OCI-LY3 (cell line): ENCODE results near the gene FBRSL1.

Source experiments
- H2AFZ ChIP-seq: fragments of 200-600, 300-600 bp; shearing (Covaris generic); 2 replicates; pipeline ENCODE4 v1.6.0; 2014; ENCODE audit warnings: antibody characterized with exemption, low read depth, low read length
- H3K27ac ChIP-seq: fragments of 200-600, 300-600 bp; sonication (generic); 2 replicates; pipeline ENCODE4 v1.5.1; 2014; ENCODE audit warnings: mild to moderate bottlenecking, low read length, moderate library complexity, mixed read lengths
- H3K27me3 ChIP-seq: fragments of 200-600, 300-600 bp; sonication (generic); 2 replicates; pipeline ENCODE4 v1.6.1; 2014; ENCODE audit warnings: low read depth, low read length, mixed read lengths
- H3K36me3 ChIP-seq: fragments of 200-600, 300-600 bp; sonication (generic); replicated peaks from 2 replicates; pipeline ENCODE3; 2014; ENCODE audit warnings: low read depth, low read length, mixed read lengths
- H3K4me1 ChIP-seq: fragments of 300-600, 200-600 bp; sonication (generic); 2 replicates; pipeline ENCODE4 v1.6.1; 2014; ENCODE audit warnings: low read length, mixed read lengths
- H3K4me2 ChIP-seq: fragments of 200-600, 300-600 bp; sonication (generic); 2 replicates; pipeline ENCODE4 v1.6.1; 2014; ENCODE audit warnings: low read length, mixed read lengths
- H3K4me3 ChIP-seq: fragments of 300-600, 200-600 bp; sonication (generic); 2 replicates; pipeline ENCODE4 v1.5.1; 2014; ENCODE audit warnings: antibody characterized with exemption, mild to moderate bottlenecking, low read length, moderate library complexity
- H3K79me2 ChIP-seq: fragments of 300-600, 200-600 bp; shearing (Covaris generic); 2 replicates; pipeline ENCODE4 v1.6.1; 2014; ENCODE audit warnings: mild to moderate bottlenecking, low read length, mixed read lengths
- H3K9ac ChIP-seq: fragments of 300-600, 200-600 bp; shearing (Covaris generic); 2 replicates; pipeline ENCODE4 v1.6.0; 2014; ENCODE audit warnings: mild to moderate bottlenecking, low read length, moderate library complexity
- H3K9me3 ChIP-seq: fragments of 200-600, 300-600 bp; shearing (Covaris generic); 2 replicates; pipeline ENCODE4 v1.6.1; 2014; ENCODE audit warnings: low read length, mixed read lengths; ENCODE audit not compliant: insufficient read depth
- H4K20me1 ChIP-seq: fragments of 200-600, 300-600 bp; sonication (generic); 2 replicates; pipeline ENCODE4 v1.6.1; 2016; ENCODE audit warnings: low read length, mixed read lengths; ENCODE audit not compliant: insufficient read depth
- CTCF ChIP-seq: fragments of 200-600, 300-600 bp; sonication (generic); IDR thresholded peaks from 2 replicates; pipeline ENCODE4 v1.5.1; 2014; ENCODE audit warnings: antibody characterized with exemption, low read length, low read depth
- EZH2phosphoT487 ChIP-seq: fragments of 200-600 bp; shearing (Covaris generic); IDR thresholded peaks from 2 replicates; pipeline ENCODE4 v1.6.1; 2018; ENCODE audit warnings: antibody characterized with exemption, mixed run types, low read depth

The FBRSL1 gene

GRCh38 chr12:132555686-132556085, 65.7 kb downstream of the FBRSL1 start:
- Histone ChIP-seq H3K4me3 (no peak overlapping the region), H3K36me3 (no peaks in the 10 kb centered on the region), H3K9me3 (no peaks in the 10 kb centered on the region), H3K27me3 (no peaks in the 10 kb centered on the region), H3K4me2 (no peak overlapping the region), H3K4me1 (peaks cover 6% of the 10 kb centered on the region), H2AFZ (no peak overlapping the region), H4K20me1 (no peaks in the 10 kb centered on the region), H3K9ac (no peak overlapping the region), H3K27ac (no peak overlapping the region), H3K79me2 (peaks cover 8% of the 10 kb centered on the region)
- TF ChIP-seq CTCF (no peak), EZH2phosphoT487 (no peak)

DNA sequence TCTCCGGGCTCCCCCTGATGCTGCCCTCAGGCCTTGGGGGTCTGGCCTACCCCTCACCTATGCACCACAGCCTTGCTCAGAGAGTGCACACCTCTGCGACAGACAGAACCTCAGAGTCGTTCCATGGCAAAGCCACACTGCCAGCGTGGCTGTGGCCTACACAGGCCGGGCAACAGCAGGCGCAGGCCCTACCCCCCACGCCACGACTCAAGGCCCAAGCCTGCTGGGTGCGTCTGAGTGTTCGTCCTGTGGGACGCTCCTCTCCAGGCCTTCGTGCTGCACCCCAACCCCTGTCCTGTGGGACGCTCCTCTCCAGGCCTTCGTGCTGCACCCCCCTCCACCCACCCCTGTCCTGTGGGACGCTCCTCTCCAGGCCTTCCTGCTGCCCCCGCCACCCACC, 66.3 kb downstream of the FBRSL1 start:
- no peak for TF ChIP-seq EZH2phosphoT487
- no peak for TF ChIP-seq CTCF
- peaks cover 6% of the 10 kb centered on the region for H3K4me1 ChIP-seq
- H3K27me3 ChIP-seq = no peaks in the 10 kb centered on the region
- H3K27ac ChIP-seq = no peak overlapping the region
- H4K20me1 ChIP-seq = peaks cover under 1% of the 10 kb centered on the region; the same call in 1 of the 2 replicates
- H2AFZ ChIP-seq = no peak overlapping the region
- H3K4me3 ChIP-seq = no peak overlapping the region
- H3K79me2 ChIP-seq = peaks cover 13% of the 10 kb centered on the region
- no peak overlapping the region for H3K9ac ChIP-seq
- H3K9me3 ChIP-seq = no peaks in the 10 kb centered on the region
- H3K36me3 ChIP-seq = no peaks in the 10 kb centered on the region
- H3K4me2 ChIP-seq = no peak overlapping the region

DNA sequence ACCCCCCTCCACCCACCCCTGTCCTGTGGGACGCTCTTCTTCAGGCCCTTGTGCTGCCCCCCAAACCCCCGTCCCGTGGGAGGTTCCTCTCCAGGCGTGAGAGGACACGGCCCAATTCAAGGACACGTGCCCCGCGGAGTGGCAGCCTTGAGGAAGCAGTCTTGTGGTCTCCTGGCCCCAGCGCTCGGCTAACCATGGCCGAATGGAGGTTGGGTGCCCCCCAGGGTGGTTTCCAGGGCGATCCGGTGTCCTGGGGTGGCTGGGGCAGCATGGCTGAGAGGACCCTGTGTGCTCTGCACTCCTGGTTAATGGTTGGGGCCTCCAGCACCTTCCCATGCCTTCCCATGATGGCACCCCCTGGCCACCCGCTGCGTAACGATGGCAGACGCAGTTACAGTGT, 66.8 kb downstream of the FBRSL1 start:
- H3K27ac ChIP-seq = no peak overlapping the region
- TF ChIP-seq CTCF (no peak), EZH2phosphoT487 (no peak)
- no peak overlapping the region for H3K4me2 ChIP-seq
- no peak overlapping the region for H3K9ac ChIP-seq
- H3K36me3 ChIP-seq = no peaks in the 10 kb centered on the region
- H3K27me3 ChIP-seq = no peaks in the 10 kb centered on the region
- H2AFZ ChIP-seq = no peak overlapping the region
- peaks cover 11% of the 10 kb centered on the region for H3K4me1 ChIP-seq
- peaks cover 19% of the 10 kb centered on the region for H3K79me2 ChIP-seq
- no peak overlapping the region for H3K4me3 ChIP-seq
- H3K9me3 ChIP-seq = no peaks in the 10 kb centered on the region
- peaks cover 6% of the 10 kb centered on the region for H4K20me1 ChIP-seq

DNA sequence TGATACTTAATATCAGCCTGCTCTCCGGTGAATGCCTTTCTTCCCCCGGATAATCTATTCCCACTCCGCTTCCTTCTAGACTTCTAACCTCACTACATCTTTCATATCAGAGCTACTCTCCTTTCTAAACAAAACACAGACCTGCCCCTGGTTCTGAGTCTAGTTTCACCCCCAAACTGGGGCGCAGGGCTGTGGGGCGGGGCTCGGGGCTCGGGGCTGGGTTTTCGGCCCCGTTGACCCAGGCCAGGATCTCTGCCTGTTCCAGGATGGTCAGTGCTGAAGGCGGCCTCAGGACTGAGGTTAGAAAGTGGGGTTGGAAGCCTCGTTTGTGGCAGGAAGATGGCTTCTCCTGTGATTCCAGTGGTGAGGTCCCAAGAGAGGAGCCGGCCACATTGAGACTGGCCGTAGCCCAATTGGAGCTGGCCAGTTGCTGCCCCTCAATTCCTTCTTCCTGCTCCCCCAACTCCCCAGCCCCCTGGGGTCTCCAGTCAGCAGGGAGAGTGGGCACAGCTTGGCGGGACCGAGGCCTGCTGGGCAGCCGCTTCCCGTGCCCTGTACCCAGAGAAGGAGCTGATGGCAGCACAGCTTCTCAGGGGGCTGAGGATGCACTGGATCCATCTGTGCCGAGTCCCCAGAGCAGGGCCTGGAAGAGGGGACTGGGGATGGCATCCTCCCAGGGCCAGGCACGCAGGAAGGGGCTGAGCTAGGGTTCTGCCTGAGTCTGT, 67.5 kb downstream of the FBRSL1 start:
- Histone ChIP-seq H3K36me3 (no peaks in the 10 kb centered on the region), H2AFZ (no peak overlapping the region), H3K9ac (no peak overlapping the region), H3K4me2 (no peak overlapping the region), H3K27ac (no peak overlapping the region), H3K79me2 (peaks cover 26% of the 10 kb centered on the region), H4K20me1 (peaks cover 13% of the 10 kb centered on the region), H3K4me1 (peaks cover 14% of the 10 kb centered on the region), H3K27me3 (no peaks in the 10 kb centered on the region), H3K9me3 (no peaks in the 10 kb centered on the region), H3K4me3 (no peak overlapping the region)
- TF ChIP-seq CTCF = no peak
- TF ChIP-seq EZH2phosphoT487 = no peak
